HG02943 (cell line): ENCODE measurements around the gene C18orf32.
"Not testable (repeated sequence)": the region's sequence is repeated elsewhere in the genome, so short reads cannot be mapped to it uniquely, and the experiment has no call there.

Source experiments
- ATAC-seq: cut with Tn5 transposase; IDR thresholded peaks from one replicate; pipeline ENCODE4 v1.9.1; 2021; ENCODE audit warnings: mild to moderate bottlenecking, low read depth, moderate library complexity; ENCODE audit not compliant: unreplicated experiment

C18orf32 gene

GRCh38 chr18:49503931-49504330, 16.9 kb upstream of the C18orf32 start:
- ATAC-seq = no peak

GRCh38 chr18:49500201-49500921, 13.3 kb upstream of the C18orf32 start:
- no peak for ATAC-seq

- ATAC-seq = no peak
Observed at GRCh38 chr18:49499046-49499637, 12.1 kb upstream of the C18orf32 start.

GRCh38 chr18:49495480-49495879, 8.4 kb upstream of the C18orf32 start:
- ATAC-seq = no peak

DNA sequence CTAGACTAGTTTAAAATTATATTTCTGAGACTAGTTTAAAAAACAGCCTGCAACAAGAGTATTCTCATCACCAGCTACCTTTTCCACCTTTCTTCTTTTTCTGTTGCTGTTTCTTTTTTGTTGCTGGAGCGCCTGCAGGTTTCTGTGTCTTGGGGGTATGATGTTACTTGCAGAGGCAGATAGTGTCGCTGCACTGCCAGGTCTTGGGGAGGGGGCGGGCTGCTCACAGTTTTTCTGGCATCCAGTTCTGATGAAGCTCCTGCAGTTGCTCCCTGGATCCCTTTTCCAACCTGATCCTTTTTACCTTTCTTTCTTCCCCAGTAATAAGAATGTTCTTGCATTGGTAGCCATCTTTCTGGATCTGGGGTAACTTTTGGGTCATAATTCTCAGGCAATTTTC, 8.0 kb upstream of the C18orf32 start:
- no peak for ATAC-seq

GRCh38 chr18:49494660-49495059, 7.6 kb upstream of the C18orf32 start:
- no peak for ATAC-seq

DNA sequence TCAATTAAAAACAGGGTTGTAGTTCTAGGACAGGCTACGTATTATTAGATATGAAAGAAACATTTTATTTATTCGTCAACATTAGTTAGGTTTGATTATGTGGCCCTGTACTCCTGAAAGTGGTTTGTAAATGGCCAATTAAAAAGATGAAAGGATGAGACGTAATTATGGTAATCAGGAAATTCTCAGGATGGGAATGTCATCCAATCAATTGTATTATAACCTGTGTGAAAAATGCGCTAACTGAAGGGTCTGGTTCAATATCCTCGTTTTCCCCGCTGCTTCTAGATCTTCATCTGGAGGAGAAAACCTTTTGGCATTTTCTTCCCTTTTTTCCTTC, 5.6 kb upstream of the C18orf32 start:
- ATAC-seq = no peak

DNA sequence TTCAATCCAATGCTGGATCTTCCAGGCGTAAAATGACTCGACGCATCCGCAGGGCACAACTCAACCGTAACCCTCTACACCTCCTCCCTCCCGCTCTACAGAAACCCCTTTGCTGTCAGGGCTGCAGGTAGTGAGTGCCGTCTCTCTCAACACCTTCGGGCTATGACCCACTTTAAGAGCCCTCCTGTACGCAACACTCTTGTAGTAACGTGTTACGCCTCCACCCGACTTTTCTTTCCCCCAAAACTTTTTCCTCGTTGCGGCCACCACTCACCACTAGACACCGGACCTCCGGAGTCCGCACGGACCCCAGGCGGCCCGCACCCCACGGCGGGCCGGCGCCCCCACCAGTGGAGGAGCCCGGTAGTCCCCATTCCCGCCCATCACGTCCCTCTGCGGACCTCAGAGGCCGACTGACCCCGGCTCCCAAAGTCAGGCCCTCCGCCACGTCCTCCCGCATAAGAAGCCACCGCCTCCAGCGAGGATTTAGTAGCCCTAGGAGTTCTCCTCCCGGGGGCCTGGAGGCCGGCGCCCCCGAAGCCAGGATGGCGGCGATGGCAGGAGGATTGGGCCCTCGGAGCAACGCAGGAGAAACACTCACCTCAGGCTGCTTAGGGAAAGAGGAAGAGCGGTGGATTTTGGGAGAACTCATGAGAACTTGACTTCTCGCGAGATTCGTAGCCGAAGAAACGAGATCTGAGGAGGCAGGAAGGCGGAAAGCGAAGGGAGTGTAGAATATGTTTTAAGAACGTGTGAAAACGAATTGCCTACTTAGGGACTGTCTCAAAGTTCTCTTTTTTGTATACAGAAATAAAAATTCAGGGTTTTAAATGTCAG, 5.0 kb upstream of the C18orf32 start, which contains the start of gene RPL17:
RPL17 (minus strand) TSS at position 609 of the 837 bp plus-strand sequence.
- peak; percentile 48 for ATAC-seq

- ATAC-seq = no peak
Observed at GRCh38 chr18:49491534-49491856, 4.5 kb upstream of the C18orf32 start.

- ATAC-seq = no peak
Observed at GRCh38 chr18:49490246-49490762, 3.3 kb upstream of the C18orf32 start.

- ATAC-seq = no peak
Observed at GRCh38 chr18:49487711-49488310, 777 bp upstream of the C18orf32 start.

- no peak for ATAC-seq
Observed at GRCh38 chr18:49486606-49486952, 455 bp downstream of the C18orf32 start.

GRCh38 chr18:49486134-49486533, 900 bp downstream of the C18orf32 start:
- no peak for ATAC-seq

GRCh38 chr18:49483198-49483597, 3.8 kb downstream of the C18orf32 start:
- ATAC-seq = no peak

GRCh38 chr18:49481907-49482306, 5.1 kb downstream of the C18orf32 start:
- no peak for ATAC-seq

DNA sequence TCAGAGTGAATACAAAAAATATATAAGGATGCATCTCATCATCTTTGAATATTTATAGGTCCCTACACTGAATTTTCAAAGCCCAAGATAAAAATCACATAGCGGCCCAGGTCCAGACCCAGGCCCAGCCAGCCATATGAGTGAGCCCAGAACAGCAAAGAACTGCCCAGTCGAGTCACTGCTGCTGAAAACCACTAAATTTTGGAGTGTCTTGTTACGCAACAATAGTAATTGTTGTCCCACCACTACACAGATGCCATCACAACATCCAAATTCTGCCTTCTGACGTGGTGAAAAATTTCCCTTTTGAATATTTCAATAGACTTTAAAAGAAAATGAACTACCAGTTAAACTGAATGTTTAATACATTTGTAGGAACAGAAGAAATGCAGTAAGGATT, 5.7 kb downstream of the C18orf32 start:
- no peak for ATAC-seq

GRCh38 chr18:49479381-49480137, 7.5 kb downstream of the C18orf32 start:
- ATAC-seq = no peak

DNA sequence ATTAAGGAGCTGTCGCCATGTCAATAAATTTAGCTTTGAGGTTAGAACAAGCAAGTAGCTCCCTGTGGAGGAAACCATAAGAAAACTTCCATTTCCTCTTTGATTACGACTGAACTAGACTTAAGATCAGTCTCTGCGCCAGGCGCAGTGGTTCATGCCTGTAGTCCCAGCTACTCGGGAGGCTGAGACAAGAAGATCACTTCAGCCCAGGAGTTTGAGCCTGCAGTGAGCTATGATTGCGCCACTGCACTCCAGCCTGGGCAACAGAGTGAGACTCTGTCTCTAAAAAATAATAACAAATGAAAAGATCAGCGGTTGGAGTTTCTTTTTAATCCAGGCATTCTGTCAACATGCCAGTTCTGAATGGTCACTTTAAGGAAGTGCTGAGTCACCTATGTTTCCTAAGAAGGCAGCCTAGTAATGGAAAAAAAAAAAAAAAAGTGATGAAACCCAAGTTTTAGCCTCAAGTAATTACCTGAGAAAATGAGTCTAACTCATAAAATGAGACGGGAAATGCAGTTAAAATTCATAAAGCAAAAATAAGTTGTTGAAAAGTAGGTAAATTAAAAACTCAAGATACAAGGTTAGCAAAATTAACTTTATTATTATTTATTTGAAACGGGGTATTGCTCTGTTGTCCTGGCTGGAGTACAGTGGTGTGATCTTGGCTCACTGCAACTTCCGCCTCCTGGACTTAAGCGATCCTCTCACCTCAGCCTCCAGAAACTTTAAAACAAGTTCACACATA, 10.2 kb downstream of the C18orf32 start:
- no peak for ATAC-seq

- not testable (repeated sequence) for ATAC-seq
Observed at GRCh38 chr18:49474935-49475334, 12.1 kb downstream of the C18orf32 start.

GRCh38 chr18:49473721-49474120, 13.3 kb downstream of the C18orf32 start:
- ATAC-seq = no peak
